SU-DHL-6 (cell line): ENCODE measurements around the gene SPRR1A.

Experiments used
- H2AFZ ChIP-seq: fragments of 200-600 bp; sonication (generic); 2 replicates; pipeline ENCODE4 v1.6.1; 2014; ENCODE audit warnings: low read depth, mild to moderate bottlenecking, moderate library complexity, mixed read lengths, antibody characterized with exemption, low read length; ENCODE audit not compliant: severe bottlenecking
- H3F3A ChIP-seq: fragments of 200-600 bp; shearing (Covaris generic); 2 replicates; pipeline ENCODE4 v1.6.0; 2016; ENCODE audit warnings: antibody characterized with exemption, mild to moderate bottlenecking; ENCODE audit not compliant: insufficient read depth
- H3K27ac ChIP-seq: fragments of 200-600 bp; sonication (generic); 2 replicates; pipeline ENCODE4 v1.5.1; 2016; ENCODE audit warnings: low read depth, mild to moderate bottlenecking, low read length, moderate library complexity, mixed read lengths
- H3K27me3 ChIP-seq: fragments of 200-600 bp; sonication (generic), shearing (Covaris generic); 2 replicates; pipeline ENCODE4 v1.6.0; 2014; ENCODE audit warnings: mild to moderate bottlenecking, low read length
- H3K36me3 ChIP-seq: fragments of 200-600 bp; sonication (generic); 2 replicates; pipeline ENCODE4 v1.6.1; 2014; ENCODE audit warnings: mild to moderate bottlenecking, low read length, mixed read lengths
- H3K4me2 ChIP-seq: fragments of 300-600, 200-600 bp; shearing (Covaris generic), sonication (generic); 2 replicates; pipeline ENCODE4 v1.6.0; 2014; ENCODE audit warnings: low read length, low read depth, mild to moderate bottlenecking; ENCODE audit not compliant: poor library complexity, severe bottlenecking
- H3K4me3 ChIP-seq: fragments of 200-600 bp; sonication (generic); 2 replicates; pipeline ENCODE4 v1.5.1; 2014; ENCODE audit warnings: antibody characterized with exemption, low read length, mild to moderate bottlenecking, mixed read lengths; ENCODE audit not compliant: insufficient read depth, poor library complexity, severe bottlenecking
- H3K79me2 ChIP-seq: fragments of 200-600 bp; sonication (generic); 2 replicates; pipeline ENCODE4 v1.6.1; 2014; ENCODE audit warnings: mild to moderate bottlenecking, low read length, moderate library complexity; ENCODE audit not compliant: insufficient read depth
- H3K9ac ChIP-seq: fragments of 200-600 bp; sonication (generic); 2 replicates; pipeline ENCODE4 v1.7.0; 2014; ENCODE audit warnings: mild to moderate bottlenecking, low read length
- H3K9me2 ChIP-seq: fragments of 200-600 bp; sonication (generic); replicated peaks from 2 replicates; pipeline ENCODE4 v1.6.1; 2014; ENCODE audit warnings: low read length; ENCODE audit not compliant: insufficient read depth
- H3K9me3 ChIP-seq: fragments of 200-600 bp; sonication (generic); 2 replicates; pipeline ENCODE4 v1.6.1; 2014; ENCODE audit warnings: low read length, mixed read lengths; ENCODE audit not compliant: insufficient read depth
- H4K20me1 ChIP-seq: fragments of 200-600 bp; sonication (generic); 2 replicates; pipeline ENCODE4 v1.6.1; 2014; ENCODE audit warnings: low read depth, mild to moderate bottlenecking, antibody characterized with exemption, low read length, moderate library complexity, mixed read lengths
- EZH2phosphoT487 ChIP-seq: fragments of 200-600 bp; sonication (generic), shearing (Covaris generic); conservative IDR thresholded peaks from 2 replicates; pipeline ENCODE4 v1.6.1; 2018; ENCODE audit warnings: mild to moderate bottlenecking, antibody characterized with exemption, low read length, moderate library complexity, mixed read lengths
- TF ChIP-seq, protein P1 (sequence below): fragments of 200-600 bp; sonication (generic); IDR thresholded peaks from one replicate; pipeline ENCODE4 v1.5.1; 2017; ENCODE audit warnings: antibody characterized with exemption, mild to moderate bottlenecking, low read length, moderate library complexity; ENCODE audit not compliant: insufficient read depth, poor library complexity, severe bottlenecking

The SPRR1A gene

DNA sequence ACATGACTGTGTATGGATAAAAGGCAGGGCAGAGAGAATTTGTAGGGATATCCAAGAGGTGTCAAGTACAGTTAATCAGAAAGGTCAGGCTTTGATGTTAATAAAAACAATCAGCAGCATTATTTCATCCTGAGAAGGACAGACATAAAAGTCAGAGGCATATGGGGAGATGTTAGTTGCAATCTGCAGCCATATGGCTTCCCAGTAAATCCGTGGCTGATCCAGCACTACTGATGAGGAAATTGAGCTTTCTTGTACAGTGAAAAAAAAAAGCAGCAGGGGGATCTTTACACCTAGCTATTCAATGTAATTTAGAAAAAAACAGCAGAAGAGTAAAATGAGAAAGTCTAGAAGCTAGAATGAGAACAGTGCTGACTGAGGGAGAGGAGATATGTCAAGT is 44.9 kb downstream of the SPRR1A start:
- Histone ChIP-seq H3K4me2 (no peak overlapping the region), H3K27ac (no peak overlapping the region), H3F3A (no peaks in the 10 kb centered on the region), H3K79me2 (no peaks in the 10 kb centered on the region), H3K9ac (no peak overlapping the region), H3K36me3 (no peaks in the 10 kb centered on the region), H3K9me3 (no peaks in the 10 kb centered on the region), H3K27me3 (no peaks in the 10 kb centered on the region), H3K9me2 (no peaks in the 10 kb centered on the region), H4K20me1 (no peaks in the 10 kb centered on the region), H2AFZ (no peak overlapping the region), H3K4me3 (no peak overlapping the region)
- TF ChIP-seq EZH2phosphoT487 = no peak
- TF ChIP-seq, protein P1, sequence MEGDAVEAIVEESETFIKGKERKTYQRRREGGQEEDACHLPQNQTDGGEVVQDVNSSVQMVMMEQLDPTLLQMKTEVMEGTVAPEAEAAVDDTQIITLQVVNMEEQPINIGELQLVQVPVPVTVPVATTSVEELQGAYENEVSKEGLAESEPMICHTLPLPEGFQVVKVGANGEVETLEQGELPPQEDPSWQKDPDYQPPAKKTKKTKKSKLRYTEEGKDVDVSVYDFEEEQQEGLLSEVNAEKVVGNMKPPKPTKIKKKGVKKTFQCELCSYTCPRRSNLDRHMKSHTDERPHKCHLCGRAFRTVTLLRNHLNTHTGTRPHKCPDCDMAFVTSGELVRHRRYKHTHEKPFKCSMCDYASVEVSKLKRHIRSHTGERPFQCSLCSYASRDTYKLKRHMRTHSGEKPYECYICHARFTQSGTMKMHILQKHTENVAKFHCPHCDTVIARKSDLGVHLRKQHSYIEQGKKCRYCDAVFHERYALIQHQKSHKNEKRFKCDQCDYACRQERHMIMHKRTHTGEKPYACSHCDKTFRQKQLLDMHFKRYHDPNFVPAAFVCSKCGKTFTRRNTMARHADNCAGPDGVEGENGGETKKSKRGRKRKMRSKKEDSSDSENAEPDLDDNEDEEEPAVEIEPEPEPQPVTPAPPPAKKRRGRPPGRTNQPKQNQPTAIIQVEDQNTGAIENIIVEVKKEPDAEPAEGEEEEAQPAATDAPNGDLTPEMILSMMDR = no peak

DNA sequence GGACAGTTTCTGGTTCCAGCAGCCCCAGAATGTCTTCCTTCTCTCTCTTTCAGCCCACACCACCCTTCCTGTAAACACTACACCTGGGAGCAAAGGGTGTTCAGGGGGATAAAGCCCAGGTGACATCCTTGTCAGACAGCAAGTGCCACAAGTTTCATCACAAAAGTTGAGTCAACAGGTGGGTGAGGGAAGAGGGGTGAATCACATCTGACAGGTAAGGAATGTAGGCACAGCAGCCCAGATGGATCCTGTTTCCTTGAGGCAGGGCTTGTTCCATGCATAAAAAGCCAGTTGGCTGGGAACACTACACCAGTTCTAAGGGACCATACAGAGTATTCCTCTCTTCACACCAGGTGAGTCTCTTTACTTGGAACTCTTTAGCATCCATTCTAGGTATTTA is 47.0 kb downstream of the SPRR1A start, which contains the start of gene SPRR1B:
Gene SPRR1B, plus strand, starts transcription at position 309 of the 400 bp plus-strand sequence. CDS start 1,143 bp downstream, outside the sequence.
- no peak within 1 kb of the TSS for H3K9ac ChIP-seq
- TF ChIP-seq EZH2phosphoT487 = no peak
- TF ChIP-seq, protein P1 = no peak
- H3K27me3 ChIP-seq = no peaks in the 10 kb centered on the region
- H3K4me2 ChIP-seq = no peak within 1 kb of the TSS
- no peaks in the 10 kb centered on the region for H3K9me3 ChIP-seq
- no peaks in the 10 kb centered on the region for H3K79me2 ChIP-seq
- no peaks in the 10 kb centered on the region for H3K9me2 ChIP-seq
- H4K20me1 ChIP-seq = no peaks in the 10 kb centered on the region
- no peaks in the 10 kb centered on the region for H3F3A ChIP-seq
- H3K4me3 ChIP-seq = no peak within 1 kb of the TSS
- H2AFZ ChIP-seq = no peak within 1 kb of the TSS
- H3K27ac ChIP-seq = no peak within 1 kb of the TSS
- no peaks in the 10 kb centered on the region for H3K36me3 ChIP-seq

DNA sequence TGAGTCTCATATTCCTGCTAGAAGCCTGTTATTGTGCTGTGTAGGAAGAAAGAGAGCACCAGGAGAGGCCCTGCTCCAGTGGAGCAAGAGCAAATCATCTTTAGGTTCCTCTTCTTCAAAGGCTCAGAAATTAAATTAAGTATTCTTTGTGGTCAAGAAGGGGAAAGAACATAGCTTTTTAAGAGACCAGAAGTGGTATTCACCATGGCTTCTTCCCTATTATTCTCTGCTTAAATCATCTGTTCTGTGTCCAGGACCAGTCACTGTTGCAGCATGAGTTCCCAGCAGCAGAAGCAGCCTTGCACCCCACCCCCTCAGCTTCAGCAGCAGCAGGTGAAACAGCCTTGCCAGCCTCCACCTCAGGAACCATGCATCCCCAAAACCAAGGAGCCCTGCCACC is 48.2 kb downstream of the SPRR1A start:
- Histone ChIP-seq H3K9ac (no peak overlapping the region), H3K9me3 (no peaks in the 10 kb centered on the region), H3K27ac (no peak overlapping the region), H4K20me1 (no peaks in the 10 kb centered on the region), H3K36me3 (no peaks in the 10 kb centered on the region), H3K4me3 (no peak overlapping the region), H3K4me2 (no peak overlapping the region), H3K9me2 (no peaks in the 10 kb centered on the region), H3F3A (no peaks in the 10 kb centered on the region), H3K27me3 (no peaks in the 10 kb centered on the region), H3K79me2 (no peaks in the 10 kb centered on the region), H2AFZ (no peak overlapping the region)
- TF ChIP-seq EZH2phosphoT487 = no peak
- TF ChIP-seq, protein P1 = no peak
